NT2/D1 (cell line): ENCODE data around the gene ARID5A.

ENCODE experiments used
- SUZ12 ChIP-seq: IDR thresholded peaks from 2 replicates; pipeline ENCODE4 v1.6.1; 2011; ENCODE audit not compliant: insufficient read length, insufficient read depth; ENCODE audit errors: extremely low read depth
- YY1 ChIP-seq: IDR thresholded peaks from 2 replicates; pipeline ENCODE4 v1.6.1; 2011; ENCODE audit not compliant: insufficient read length, insufficient read depth

- TF ChIP-seq YY1 (no peak), SUZ12 (no peak)
Measured at GRCh38 chr2:96599941-96600340, 63.4 kb downstream of the ARID5A start.
